RWPE2 (cell line): Measurements from ENCODE around the gene NEK1.

Experiments used
- ATAC-seq: fragments of 200-7000 bp; cut with Tn5 transposase; 3 replicates; pipeline ENCODE4 v1.9.1; 2021; ENCODE audit warnings: low read depth
- DNase-seq: peaks from one replicate; pipeline ENCODE4 v3.0.0-alpha.2; 2020; ENCODE audit warnings: low spot score
- H3K27ac ChIP-seq: fragments of 450-650 bp; 2 replicates; pipeline ENCODE4 v1.5.1; 2017; ENCODE audit warnings: mild to moderate bottlenecking; ENCODE audit not compliant: poor library complexity, severe bottlenecking
- H3K27me3 ChIP-seq: fragments of 250-450 bp; sonication (Bioruptor Pico); 2 replicates; pipeline ENCODE4 v1.5.1; 2021; ENCODE audit warnings: mild to moderate bottlenecking, moderate library complexity; ENCODE audit not compliant: insufficient read depth, poor library complexity, severe bottlenecking
- H3K36me3 ChIP-seq: fragments of 250-450 bp; sonication (Bioruptor Pico); 2 replicates; pipeline ENCODE4 v1.5.1; 2020; ENCODE audit warnings: low read depth, mild to moderate bottlenecking, moderate library complexity
- H3K4me1 ChIP-seq: fragments of 250-450 bp; sonication (Bioruptor Pico); 2 replicates; pipeline ENCODE4 v1.5.1; 2021; ENCODE audit warnings: mild to moderate bottlenecking, moderate library complexity; ENCODE audit not compliant: insufficient read depth, poor library complexity, severe bottlenecking
- H3K4me3 ChIP-seq: fragments of 250-450 bp; sonication (Bioruptor Pico); 2 replicates; pipeline ENCODE4 v1.5.1; 2021; ENCODE audit warnings: mild to moderate bottlenecking, moderate library complexity; ENCODE audit not compliant: severe bottlenecking
- H3K9me3 ChIP-seq: fragments of 250-450 bp; sonication (Bioruptor Pico); 2 replicates; pipeline ENCODE4 v1.5.1; 2021; ENCODE audit warnings: mild to moderate bottlenecking, moderate library complexity; ENCODE audit not compliant: severe bottlenecking
- TF ChIP-seq, protein P1 (sequence below): fragments of 450-650 bp; IDR thresholded peaks from one replicate; pipeline ENCODE4 v1.5.1; 2017; ENCODE audit warnings: mild to moderate bottlenecking, moderate library complexity; ENCODE audit not compliant: poor library complexity, severe bottlenecking

Gene NEK1

DNA sequence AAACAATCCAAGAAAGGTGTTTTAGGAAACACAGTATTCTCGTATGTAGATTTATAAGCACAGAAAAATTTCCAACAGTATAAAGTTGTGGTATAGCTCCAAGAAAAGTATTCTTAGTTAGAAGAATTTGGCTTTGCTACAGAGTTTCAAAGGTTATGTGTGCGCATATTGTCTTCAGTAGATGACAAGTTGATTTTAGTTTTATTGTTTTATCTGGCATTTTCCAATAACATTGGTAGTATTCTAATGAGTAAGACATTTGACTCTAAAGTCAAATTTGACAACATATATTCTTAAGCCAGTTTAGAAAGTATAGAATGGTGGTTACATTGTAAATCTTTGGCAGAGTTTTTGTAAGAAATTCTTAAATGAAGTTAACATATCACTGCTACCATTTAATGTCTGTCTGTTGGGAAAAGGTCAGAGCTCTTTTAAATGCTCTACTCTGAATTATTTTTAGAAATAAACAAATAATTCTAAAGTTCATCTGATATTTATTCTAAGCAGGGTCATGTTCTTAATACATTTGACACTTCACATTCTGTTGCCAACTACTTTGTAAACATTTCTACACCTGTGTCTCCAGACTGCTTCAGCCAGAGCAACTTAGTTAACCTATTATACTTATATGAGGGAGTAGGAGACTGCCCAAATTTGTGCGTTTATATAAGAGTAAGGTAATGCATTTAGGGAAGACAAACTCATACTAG lies 38.0 kb upstream of the NEK1 start:
- no peaks in the 10 kb centered on the region for H3K4me1 ChIP-seq
- peaks cover 3% of the 10 kb centered on the region; the same call in 1 of the 2 replicates for H3K36me3 ChIP-seq
- no peaks in the 10 kb centered on the region for H3K27me3 ChIP-seq
- no peak overlapping the region for H3K4me3 ChIP-seq
- ATAC-seq (no peak), DNase-seq (no peak)
- H3K9me3 ChIP-seq: peaks cover 3% of the 10 kb centered on the region
- no peak overlapping the region for H3K27ac ChIP-seq
- TF ChIP-seq, protein P1, sequence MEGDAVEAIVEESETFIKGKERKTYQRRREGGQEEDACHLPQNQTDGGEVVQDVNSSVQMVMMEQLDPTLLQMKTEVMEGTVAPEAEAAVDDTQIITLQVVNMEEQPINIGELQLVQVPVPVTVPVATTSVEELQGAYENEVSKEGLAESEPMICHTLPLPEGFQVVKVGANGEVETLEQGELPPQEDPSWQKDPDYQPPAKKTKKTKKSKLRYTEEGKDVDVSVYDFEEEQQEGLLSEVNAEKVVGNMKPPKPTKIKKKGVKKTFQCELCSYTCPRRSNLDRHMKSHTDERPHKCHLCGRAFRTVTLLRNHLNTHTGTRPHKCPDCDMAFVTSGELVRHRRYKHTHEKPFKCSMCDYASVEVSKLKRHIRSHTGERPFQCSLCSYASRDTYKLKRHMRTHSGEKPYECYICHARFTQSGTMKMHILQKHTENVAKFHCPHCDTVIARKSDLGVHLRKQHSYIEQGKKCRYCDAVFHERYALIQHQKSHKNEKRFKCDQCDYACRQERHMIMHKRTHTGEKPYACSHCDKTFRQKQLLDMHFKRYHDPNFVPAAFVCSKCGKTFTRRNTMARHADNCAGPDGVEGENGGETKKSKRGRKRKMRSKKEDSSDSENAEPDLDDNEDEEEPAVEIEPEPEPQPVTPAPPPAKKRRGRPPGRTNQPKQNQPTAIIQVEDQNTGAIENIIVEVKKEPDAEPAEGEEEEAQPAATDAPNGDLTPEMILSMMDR: no peak

DNA sequence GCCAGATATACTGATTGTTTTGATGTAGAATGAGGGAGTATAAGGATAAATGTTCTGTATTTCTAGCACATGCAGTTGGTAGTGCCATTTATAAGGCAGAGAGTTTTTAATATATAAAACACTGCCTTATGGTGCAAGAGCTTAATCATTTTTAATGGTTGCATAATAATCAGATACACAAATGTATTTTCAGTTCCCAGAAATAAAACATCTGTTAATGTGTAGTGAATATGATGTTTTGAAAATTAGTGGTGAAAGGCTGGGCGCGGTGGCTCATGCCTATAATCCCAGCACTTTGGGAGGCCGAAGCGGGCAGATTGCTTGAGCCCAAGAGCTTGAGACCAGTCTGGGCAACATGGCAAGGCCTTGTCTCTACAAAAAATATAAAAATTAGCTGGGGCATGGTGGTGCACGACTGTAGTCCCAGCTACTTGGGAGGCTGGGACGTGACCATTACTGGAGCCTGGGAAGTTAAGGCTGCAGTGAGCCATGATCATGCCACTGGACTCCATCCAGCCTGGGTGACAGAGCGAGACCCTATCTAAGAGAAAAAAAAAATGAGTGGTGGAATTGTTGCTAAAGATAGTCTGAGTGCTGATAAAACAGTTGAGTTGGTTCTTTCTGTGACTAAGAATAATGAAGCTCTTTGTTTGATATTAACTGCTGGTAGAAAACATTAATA lies 37.3 kb upstream of the NEK1 start:
- no peak overlapping the region for H3K27ac ChIP-seq
- no peak for ATAC-seq

DNA sequence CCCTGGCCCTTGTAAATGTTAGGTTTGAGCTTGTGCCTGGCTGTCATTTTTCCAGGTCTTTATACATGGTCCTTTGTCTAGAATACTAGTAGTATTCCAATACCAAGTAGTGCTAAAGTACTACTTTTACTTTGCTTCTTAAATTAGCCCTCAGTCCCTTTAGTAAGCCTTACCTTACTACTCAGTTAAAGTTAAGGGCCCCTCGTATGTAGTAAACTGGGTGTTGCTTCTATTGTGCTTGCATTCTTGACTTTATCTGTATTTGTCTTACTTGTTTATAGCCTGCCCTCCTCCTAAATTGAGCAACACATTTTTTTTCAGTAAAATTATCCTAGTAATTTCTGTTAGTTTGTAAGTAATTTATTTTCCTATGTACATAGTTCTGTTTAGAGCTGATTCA lies 33.2 kb upstream of the NEK1 start:
- no peaks in the 10 kb centered on the region for H3K4me1 ChIP-seq
- no peak for ATAC-seq
- H3K27me3 ChIP-seq: no peaks in the 10 kb centered on the region
- no peak overlapping the region for H3K4me3 ChIP-seq
- no peaks in the 10 kb centered on the region for H3K9me3 ChIP-seq
- H3K27ac ChIP-seq: no peak overlapping the region
- DNase-seq: no peak
- H3K36me3 ChIP-seq: peaks cover 17% of the 10 kb centered on the region
- TF ChIP-seq, protein P1: no peak

More for the DNA sequence above, 37.3 kb upstream of the NEK1 start:
- H3K4me3 ChIP-seq: no peak overlapping the region
- TF ChIP-seq, protein P1: no peak
- peaks cover 3% of the 10 kb centered on the region for H3K9me3 ChIP-seq
- H3K27me3 ChIP-seq: no peaks in the 10 kb centered on the region
- H3K4me1 ChIP-seq: no peaks in the 10 kb centered on the region
- no peak for DNase-seq
- H3K36me3 ChIP-seq: peaks cover 3% of the 10 kb centered on the region

DNA sequence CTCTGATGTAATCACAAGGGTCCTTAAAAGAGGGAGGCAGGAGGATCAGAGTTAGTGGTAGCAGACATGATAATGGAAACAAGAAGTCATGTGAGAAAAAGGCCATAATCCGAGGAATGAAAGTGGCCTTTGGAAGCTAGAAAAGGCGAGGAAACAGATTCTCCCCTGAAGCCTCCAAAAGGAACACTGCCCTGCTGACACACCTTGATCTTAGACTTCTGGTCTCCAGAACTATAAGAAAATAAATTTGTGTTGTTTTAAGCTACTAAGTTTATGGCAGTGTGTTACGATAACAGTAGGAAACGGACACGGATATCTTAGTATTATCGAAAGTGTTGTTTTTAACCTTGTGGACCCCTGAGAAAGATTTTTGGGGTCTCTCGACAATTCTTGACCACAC lies 32.4 kb upstream of the NEK1 start:
- no peaks in the 10 kb centered on the region for H3K9me3 ChIP-seq
- no peaks in the 10 kb centered on the region for H3K27me3 ChIP-seq
- H3K36me3 ChIP-seq: peaks cover 17% of the 10 kb centered on the region
- ATAC-seq: no peak
- no peak overlapping the region for H3K27ac ChIP-seq
- DNase-seq: no peak
- H3K4me1 ChIP-seq: no peaks in the 10 kb centered on the region
- TF ChIP-seq, protein P1: no peak
- H3K4me3 ChIP-seq: no peak overlapping the region
